ENCODE measurements around the gene ZFP92.

Gene ZFP92

GRCh38 chrX:153457827-153458466, 46.7 kb downstream of the ZFP92 start:
- no peak for FAIRE-seq

- FAIRE-seq: no peak
These were observed 47.2 kb downstream of the ZFP92 start for GRCh38 chrX:153458476-153458875.

GRCh38 chrX:153459986-153460385, 48.7 kb downstream of the ZFP92 start:
- FAIRE-seq: no peak

GRCh38 chrX:153460826-153461225, 49.6 kb downstream of the ZFP92 start:
- FAIRE-seq: no peak

Measured in colon (tissue), 2 donors.